ENCODE measurements around the gene PFKP.
"Not testable (repeated sequence)": the region's sequence is repeated elsewhere in the genome, so short reads cannot be mapped to it uniquely, and the experiment has no call there.

PFKP gene

DNA sequence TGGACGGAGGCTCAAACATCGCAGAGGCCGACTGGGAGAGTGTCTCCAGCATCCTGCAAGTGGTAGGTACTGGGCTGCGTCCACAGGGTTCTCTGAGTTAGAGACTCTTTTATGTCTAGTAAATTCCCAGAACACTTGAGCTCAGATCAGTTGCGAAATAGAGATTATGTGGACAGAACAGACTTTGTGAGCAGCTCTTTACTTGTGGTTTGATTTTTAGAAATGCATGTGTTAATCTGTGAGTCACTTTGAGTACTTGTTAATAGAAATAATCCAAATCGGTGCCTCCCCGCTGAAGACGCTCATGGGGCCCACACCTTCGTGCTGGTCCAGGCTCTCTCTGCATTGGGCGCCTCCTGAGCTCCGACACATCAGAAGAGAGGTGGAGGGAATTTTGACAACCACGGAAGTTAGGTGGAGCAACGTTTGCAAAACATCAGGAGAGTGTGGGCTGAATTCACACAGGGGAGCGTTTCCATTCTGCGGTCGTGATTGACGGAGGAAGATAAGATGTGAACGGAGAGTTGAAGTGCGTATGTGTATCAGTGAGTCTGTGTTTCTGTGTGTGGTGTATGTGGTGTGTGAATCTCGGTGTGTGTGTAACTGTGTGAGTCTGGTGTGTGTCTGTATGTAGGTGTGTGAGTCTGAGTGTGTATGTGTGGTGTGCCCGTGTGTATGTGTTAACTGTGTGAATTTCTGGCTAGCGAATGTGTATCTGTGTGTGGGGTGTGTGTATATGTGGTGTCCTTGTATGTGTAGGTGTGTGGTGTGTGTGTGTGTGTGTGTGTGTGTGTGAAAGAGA, 32.1 kb downstream of the PFKP start:
- DNase-seq (ENCODE audit: low spot score): no peak

DNA sequence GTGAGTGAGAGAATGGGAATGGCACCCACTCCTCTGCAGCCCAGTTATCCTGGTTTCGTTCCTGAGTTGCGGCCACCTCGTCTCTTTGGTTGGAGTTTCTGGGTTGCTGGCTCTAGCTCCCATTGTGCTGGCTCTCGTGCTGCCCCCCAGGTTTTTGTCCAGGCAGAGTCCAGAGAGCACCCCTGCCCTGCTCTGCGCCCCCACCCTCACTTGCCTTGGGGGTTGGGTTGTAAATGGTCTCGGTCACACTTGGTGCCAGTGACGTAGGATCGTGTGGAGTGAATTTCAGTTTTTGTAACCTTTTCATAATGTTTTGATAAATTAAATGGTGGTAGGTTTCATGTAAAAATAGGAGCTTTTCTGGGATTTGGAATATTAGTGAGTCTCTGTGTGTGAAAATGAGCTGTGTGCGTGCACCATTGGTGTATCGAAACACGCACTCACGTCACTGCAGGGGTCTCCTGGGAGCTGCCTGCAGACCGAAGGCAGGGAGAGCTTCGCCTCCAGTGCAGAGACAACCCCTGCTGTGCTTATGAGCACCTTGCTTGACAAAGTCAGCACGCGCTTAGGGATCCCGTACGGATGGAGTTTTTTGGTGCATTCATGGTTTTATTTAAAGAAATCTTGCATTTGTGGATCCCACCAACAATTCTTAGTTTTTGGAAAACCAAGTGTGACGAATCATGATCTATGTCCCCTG, 32.9 kb downstream of the PFKP start:
- no peak for DNase-seq (ENCODE audit: low spot score)

DNA sequence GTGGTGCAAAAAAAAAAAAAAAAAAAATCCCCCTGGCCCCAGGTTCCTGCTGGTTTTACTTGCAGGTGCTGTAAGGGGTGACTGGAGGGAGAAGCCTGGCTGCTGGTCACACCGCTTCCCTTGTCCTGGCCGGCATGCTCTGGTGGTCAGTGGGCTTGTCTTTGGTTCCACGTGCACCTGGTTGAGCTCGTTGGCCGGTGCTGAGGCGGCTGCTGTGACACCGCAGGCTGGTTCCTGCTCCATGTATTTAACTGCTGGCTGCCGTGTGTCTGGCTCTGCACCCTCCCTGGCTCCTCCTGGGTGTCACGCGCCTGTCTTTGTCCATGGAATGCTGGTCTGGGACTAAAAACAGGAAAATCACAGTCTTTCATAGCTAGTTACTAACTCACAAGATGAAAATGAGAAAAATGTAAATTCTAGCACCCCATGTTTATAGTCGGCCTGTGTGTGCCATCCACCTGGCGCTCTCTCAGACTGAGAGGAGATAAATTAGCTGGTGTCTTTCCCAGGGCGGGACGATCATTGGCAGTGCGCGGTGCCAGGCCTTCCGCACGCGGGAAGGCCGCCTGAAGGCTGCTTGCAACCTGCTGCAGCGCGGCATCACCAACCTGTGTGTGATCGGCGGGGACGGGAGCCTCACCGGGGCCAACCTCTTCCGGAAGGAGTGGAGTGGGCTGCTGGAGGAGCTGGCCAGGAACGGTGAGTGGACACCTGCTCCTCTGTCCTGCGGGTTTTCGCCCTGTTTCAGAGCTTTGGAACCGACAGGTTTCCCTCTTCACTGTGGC, 33.7 kb downstream of the PFKP start:
- no peak for DNase-seq (ENCODE audit: low spot score)

DNA sequence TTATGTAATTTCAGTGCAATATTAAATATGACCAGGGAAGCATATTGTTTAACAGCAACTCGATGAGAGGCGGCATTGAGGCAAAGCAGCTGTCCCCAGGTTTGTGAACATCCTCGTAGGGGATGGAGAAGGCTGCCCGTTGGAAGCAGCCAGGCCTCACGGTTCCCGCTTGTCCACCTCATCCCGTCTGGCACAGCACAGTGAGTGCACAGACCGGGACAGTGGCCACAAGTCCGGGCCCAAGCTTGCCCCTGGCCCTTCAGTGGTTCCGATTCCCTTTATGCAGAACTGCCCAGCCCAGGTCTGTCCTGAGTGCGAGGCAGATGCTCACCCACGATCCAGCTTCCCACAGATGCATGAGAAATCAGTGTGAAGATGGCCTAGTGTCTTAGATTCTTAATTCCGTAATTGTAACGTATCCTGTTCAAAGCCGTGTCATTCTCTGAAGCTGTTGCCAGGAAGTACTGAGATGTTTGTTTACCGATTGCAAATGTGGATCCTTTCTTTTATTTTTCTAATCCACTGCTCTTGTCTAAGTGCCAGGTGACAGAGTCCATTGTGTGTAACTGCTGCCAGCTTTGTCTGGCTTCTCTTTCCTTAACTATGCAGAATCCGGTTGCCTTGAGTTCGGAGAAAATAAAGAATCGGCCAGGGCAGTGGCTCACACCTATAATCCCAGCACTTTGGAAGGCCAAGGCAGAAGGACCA, 35.5 kb downstream of the PFKP start:
- no peak for DNase-seq (ENCODE audit: low spot score)

DNA sequence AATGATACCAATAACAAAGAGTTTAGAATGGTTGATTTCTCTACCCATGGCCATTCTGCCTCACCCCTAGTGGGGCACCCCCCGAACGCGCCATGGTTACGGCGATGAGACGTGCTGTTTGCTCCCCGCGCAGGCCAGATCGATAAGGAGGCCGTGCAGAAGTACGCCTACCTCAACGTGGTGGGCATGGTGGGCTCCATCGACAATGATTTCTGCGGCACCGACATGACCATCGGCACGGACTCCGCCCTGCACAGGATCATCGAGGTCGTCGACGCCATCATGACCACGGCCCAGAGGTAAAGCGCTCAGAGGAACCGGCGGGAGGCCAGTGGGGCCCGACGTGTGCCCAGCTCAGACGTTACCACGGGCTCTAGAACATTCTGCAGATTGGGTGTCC, 36.3 kb downstream of the PFKP start:
- DNase-seq (ENCODE audit: low spot score): no peak

DNA sequence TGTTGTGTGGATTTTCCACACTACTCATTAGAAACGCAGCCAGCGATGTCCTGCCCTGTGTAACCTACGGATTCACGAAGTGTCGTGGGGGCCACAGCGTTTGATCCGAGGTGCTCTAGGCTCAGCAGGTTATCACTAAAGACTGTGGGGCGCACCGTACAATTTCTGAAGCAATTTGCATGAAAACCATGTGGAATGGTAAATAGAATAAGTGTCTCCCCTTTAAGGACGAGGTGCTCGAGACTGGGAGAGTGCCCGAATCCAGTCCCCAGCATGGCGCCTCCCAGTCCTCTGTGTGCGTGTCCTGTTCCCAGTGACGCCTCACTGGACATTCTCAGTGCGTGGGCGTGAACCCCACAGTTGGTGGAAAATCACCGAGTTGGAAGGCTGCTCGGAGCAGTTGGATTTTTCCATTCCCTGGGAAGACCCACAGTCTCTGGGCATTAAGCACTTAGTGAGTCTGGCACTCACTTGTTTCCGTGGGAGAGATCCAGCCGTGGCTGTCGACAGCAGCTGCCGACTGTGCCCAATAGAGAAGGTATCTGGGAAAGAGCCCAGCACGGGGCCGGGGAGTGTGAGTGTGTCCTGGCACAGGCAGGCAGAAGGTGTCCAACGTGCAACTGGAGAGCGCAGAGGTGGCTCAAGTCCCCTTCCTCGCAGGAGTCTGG, 37.0 kb downstream of the PFKP start:
- no peak for DNase-seq (ENCODE audit: low spot score)

DNA sequence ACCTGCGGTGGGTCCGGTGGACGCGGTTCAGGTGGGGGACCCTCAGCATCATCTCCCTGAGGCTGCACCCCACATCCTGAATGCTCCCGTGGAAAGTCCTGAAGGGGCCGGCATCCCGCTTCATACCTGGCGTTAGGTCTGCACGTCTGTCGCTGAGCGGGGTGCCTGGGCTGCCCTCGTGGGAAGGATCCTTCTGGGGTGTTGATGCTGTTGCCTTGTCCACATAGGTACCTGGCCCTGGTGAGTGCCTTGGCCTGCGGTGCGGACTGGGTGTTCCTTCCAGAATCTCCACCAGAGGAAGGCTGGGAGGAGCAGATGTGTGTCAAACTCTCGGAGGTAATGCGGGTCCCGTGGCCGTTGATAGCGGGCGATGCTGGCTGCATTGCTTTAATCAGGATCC, 37.8 kb downstream of the PFKP start:
- DNase-seq (ENCODE audit: low spot score): no peak

DNA sequence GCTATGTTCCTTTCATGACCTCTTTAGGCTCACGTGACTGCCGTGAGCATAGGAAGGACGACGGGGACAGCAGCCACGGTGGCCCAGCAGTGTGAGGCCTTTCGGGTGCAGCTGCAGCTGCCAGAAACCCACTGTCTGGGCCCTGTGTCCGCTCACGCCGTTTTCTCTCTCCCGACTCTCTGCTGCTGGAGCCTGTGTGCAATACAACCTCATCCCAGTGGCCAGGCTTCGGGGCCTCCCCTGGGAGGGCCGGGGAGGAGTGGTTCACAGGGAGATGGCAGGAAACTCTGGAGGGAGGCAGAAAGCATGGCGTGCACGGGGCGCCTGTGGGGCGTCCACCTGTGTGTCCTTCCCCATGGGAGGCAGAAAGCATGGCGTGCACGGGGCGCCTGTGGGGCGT, 38.6 kb downstream of the PFKP start:
- DNase-seq (ENCODE audit: low spot score): no peak

DNA sequence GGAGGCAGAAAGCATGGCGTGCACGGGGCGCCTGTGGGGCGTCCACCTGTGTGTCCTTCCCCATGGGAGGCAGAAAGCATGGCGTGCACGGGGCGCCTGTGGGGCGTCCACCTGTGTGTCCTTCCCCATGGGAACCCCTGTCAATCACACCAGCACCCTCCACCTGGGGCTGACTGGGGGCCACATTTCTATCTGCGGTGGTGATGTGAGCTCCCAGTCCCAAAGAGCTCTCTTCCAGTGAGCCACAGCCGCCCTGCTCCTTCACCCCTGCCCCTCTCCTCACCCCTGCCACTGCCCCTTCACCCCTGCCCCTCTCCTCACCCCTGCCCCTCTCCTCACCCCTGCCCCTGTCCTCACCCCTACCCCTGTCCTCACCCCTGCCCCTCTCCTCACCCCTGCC, 39.0 kb downstream of the PFKP start:
- DNase-seq (ENCODE audit: low spot score): not testable (repeated sequence)

DNA sequence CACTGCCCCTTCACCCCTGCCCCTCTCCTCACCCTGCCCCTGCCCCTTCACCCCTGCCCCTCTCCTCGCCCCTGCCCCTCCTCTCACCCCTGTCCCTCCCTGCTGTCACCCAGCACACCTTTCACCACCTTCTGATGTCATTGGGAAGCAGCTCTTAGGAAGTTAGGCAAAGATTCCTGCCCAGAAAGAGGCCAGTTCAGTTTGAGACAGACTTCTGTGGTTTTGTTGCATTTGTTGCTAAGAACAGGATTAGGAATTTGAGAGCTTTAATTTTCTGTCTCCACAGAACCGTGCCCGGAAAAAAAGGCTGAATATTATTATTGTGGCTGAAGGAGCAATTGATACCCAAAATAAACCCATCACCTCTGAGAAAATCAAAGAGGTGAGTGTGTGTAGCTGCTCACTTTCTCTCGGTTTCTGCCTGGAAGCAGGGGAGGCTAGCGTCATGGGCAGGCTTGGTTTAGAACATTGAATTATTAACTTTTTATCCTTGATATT, 39.6 kb downstream of the PFKP start:
- no peak for DNase-seq (ENCODE audit: low spot score)

DNA sequence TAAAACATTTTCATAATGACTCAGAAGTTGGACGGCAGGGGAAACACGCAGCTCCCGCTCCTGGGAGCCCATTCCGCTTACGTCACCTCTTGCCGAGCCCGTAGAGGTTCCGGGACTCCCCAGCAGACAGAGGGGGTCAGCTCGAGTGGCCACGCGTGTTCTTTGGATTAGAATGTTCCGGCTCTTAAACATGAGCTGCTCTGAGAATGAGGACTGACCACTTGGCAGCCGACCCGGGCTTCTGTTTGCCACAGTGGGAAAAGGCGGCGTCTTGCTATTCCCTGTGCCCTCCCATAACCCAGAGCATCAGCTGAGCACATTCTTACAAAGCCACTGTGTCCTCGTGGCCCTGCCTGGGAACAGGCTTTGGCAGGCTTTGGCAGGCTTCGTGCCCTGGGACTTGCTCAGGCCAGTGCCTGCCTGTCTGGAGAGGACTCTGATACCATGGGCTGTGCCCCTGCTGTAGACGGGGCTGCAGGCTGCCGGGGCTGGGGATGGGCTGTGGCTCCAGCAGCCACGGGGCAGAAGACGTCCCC, 40.1 kb downstream of the PFKP start:
- DNase-seq (ENCODE audit: low spot score): no peak

DNA sequence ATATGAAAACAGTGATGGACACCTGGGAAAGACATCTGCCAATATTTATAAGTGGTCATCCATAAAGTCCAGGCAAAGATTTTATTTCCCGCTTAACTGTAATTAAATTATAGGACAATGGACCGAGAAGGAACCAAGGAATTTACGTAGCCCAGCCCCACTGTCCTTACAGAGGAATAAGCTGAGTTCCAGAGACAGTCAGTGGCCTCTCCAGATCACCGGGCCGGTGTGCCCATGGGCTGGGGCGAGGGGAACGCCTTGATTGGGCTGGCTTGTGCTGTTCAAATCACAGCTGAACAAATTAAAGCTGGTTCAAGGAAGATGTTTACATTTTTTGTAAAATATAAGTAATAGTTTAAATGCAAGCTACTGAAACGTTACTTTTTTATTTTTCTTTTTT, 40.7 kb downstream of the PFKP start:
- no peak for DNase-seq (ENCODE audit: low spot score)

DNA sequence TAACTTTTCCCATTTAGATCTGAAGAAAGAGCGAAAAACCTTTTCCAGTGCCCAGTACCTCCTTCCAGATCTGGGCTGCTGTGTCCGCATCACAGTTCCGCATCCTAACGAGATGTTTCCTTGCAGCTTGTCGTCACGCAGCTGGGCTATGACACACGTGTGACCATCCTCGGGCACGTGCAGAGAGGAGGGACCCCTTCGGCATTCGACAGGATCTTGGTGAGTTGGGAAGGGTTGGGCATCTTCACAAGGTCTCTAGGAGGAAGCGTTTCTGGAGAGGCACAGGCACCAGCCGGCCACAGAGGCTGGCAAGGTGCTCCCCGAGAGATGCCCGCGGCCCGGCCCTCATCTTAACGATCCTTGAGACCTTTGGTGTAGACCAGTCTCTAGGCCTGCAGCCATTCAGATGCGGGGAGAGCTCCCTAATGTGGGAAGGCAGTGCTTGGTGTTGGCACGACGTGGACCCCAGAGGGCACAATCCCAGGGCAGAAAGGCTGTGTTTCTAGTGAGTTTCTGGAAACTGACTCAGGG, 41.3 kb downstream of the PFKP start:
- no peak for DNase-seq (ENCODE audit: low spot score)

DNA sequence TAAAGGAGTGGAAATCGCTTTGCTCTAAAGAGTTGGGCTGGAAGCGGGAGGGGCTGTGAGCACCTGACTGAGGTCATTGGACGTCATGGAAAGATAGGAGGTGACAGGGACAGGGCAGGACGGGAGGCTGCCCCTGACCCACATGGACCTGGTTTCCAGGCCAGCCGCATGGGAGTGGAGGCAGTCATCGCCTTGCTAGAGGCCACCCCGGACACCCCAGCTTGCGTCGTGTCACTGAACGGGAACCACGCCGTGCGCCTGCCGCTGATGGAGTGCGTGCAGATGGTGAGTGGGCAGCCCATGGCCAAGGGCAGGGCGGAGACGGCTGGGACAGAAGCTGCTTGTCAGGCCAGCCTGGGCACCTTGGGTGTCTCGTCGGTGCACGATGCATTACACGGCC, 41.8 kb downstream of the PFKP start:
- DNase-seq (ENCODE audit: low spot score): no peak

DNA sequence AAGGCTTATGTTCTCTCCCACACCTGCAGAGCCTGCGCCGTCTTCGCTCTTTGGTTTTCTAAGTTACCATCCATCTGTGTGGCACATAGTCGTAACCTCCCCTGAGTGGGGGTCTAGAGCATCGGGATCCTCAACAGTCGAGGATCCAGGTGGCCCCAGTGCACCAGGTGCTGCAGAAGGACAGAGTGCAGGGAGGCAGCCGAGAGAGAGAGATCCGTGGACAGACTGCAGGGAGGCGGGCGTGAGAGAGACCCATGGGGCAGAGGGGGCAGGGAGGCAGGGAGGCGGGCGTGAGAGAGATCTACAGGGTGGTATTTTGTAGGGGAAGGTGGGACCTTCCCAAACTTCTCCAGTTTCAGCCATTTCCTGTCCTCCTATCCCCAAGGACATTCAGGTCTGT, 42.3 kb downstream of the PFKP start:
- no peak for DNase-seq (ENCODE audit: low spot score)

DNA sequence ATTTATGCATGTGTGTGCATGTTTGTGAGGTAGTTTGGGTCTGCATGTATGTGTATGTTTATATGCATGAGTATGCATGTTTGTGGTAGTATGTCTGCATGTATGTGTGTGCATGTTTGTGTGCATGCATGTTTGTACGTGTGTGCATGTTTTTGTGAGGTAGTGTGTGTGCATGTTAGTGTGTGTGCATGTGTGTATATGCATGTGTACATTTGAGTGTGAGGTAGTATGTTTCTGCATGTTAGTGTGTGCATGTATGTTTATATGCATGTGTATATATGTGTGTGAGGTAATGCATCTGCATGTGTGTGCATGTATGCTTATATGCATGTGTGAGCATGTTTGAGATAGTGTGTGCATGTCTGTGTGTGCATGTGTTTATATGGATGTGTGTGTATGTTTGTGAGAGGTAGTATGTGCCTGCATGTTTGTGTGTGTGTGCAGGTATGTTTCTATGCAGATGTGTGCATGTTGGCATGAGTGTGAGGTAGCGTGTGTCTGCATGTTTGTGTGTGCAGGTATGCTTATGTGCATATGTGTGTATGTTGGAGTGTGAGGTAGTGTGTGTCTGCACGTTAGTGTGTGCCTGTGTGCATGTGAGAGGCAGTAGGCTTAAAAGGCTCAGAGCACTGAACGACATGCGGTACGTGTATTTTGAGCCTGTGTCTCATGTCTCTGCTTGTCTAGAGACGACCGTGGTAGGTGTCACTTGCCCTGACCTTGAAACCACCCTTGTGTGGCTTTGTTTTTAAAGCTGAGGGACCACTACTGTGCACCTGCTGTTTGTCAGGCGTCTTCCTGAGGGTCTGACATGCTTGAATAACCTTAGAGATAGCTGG, 43.7 kb downstream of the PFKP start:
- DNase-seq (ENCODE audit: low spot score): no peak

DNA sequence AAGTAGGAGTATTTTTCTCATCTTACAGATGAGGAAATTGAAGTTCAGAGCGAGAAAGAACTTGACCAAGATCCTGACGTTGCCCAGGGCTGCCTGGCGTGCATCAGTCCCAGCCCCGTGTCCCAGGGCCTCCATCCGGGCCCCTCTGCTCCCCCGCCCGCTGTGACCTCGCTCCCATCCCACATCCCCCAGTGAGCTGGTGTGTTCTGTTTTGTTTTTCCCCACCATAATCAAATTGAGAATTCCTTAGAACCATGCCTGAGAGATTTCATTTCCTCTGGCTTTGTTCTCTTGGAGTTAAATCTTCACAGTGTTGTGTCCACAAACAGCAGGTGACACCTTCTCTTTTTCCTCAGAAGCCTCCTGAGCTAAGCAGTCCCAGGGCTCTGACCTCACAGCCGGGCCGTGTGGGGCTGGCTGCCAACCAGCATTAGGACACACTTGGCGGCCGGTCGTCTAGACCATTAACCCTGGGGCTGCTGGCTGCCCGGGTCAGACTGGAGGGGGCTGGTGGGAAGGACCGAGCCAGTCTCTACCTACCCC, 44.3 kb downstream of the PFKP start:
- no peak for DNase-seq (ENCODE audit: low spot score)

DNA sequence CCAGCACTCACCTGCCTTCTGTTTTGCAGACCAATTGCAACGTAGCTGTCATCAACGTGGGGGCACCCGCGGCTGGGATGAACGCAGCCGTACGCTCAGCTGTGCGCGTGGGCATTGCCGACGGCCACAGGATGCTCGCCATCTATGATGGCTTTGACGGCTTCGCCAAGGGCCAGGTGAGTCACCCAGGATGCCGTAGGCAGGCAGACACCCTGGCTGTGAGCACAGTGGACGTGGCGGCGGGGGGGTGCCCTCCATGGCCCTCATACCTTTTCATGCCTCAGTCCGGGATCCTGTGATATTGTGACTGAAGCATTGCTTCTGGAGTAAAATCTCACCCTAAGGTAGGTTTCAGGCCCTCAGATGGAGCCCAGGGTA, 46.0 kb downstream of the PFKP start:
- no peak for DNase-seq (ENCODE audit: low spot score)

DNA sequence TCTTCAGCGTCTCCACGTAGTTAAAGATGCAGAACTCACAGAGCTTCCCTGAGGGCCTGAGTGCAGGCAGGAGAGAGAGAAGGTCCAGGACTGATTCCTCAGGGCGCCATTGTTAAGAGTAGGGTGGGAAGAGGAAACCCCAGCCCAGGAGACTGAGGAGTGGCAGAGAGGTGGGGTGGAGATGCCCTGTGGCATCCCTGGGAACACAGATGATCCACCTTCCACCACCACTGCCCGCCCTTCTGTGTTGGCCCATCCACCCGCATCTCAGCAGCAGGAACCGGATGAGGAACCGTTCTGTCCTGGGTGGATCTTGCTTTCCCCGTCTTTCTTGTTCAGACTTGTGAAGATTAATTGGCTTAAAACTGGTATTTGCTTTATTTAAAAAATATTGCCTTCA, 48.3 kb downstream of the PFKP start:
- no peak for DNase-seq (ENCODE audit: low spot score)

Data from RKO (cell line).